Neural cell (in vitro differentiated cells): ENCODE measurements around the gene MB21D2.

ENCODE experiments used
- EP300 ChIP-seq: fragments of 450-650 bp; conservative IDR thresholded peaks from 2 replicates; pipeline ENCODE4 v1.6.1; 2014; ENCODE audit warnings: antibody characterized with exemption, mild to moderate bottlenecking, moderate library complexity; ENCODE audit not compliant: poor library complexity, severe bottlenecking
- EZH2 ChIP-seq: fragments of 200-600, 300-800 bp; shearing (Covaris generic), sonication (generic); IDR thresholded peaks from 2 replicates; pipeline ENCODE4 v1.6.1; 2014; ENCODE audit warnings: antibody characterized with exemption, low read length, borderline replicate concordance, mild to moderate bottlenecking; ENCODE audit not compliant: insufficient read depth, poor library complexity, severe bottlenecking
- MXI1 ChIP-seq: fragments of 450-650 bp; conservative IDR thresholded peaks from 2 replicates; pipeline ENCODE4 v1.6.1; 2014; ENCODE audit warnings: antibody characterized with exemption, mild to moderate bottlenecking; ENCODE audit not compliant: poor library complexity, severe bottlenecking
- POLR2AphosphoS5 ChIP-seq: IDR thresholded peaks from 2 replicates; pipeline ENCODE4 v1.6.1; 2012
- RAD21 ChIP-seq: fragments of 450-650 bp; conservative IDR thresholded peaks from 2 replicates; pipeline ENCODE4 v1.6.1; 2014; ENCODE audit warnings: antibody characterized with exemption, mild to moderate bottlenecking, moderate library complexity
- SMC3 ChIP-seq: fragments of 450-650 bp; conservative IDR thresholded peaks from 2 replicates; pipeline ENCODE4 v1.6.1; 2014; ENCODE audit warnings: antibody characterized with exemption, mild to moderate bottlenecking, moderate library complexity; ENCODE audit not compliant: poor library complexity
- TAF1 ChIP-seq: IDR thresholded peaks from 2 replicates; pipeline ENCODE4 v1.6.1; 2012; ENCODE audit warnings: low read depth
- TF ChIP-seq, protein P1 (sequence below): fragments of 450-650 bp; IDR thresholded peaks from 2 replicates; pipeline ENCODE4 v1.5.1; 2014; ENCODE audit warnings: antibody characterized with exemption, mild to moderate bottlenecking, moderate library complexity; ENCODE audit not compliant: poor library complexity, severe bottlenecking
- TF ChIP-seq, protein P2 (sequence below): IDR thresholded peaks from 2 replicates; pipeline ENCODE4 v1.6.1; 2012; ENCODE audit warnings: borderline replicate concordance

DNA sequence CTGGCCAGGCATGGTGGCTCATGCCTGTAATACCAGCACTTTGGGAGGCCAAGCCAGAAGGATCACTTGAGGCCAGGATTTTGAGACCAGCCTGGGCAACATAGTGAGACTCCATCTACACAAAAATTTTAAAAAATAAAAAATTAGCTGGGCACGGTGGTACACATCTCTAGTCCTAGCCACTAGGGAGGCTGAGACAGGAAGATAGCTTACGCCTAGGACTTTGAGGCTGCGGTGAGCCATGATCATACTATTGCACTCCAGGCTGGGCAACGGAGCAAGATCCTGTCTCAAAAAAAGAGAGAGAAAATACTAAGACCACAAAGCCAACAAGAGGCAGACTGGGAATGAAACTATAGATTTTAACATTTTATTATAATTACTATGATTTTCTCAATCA lies 4.1 kb downstream of the MB21D2 start:
- TF ChIP-seq, protein P1, sequence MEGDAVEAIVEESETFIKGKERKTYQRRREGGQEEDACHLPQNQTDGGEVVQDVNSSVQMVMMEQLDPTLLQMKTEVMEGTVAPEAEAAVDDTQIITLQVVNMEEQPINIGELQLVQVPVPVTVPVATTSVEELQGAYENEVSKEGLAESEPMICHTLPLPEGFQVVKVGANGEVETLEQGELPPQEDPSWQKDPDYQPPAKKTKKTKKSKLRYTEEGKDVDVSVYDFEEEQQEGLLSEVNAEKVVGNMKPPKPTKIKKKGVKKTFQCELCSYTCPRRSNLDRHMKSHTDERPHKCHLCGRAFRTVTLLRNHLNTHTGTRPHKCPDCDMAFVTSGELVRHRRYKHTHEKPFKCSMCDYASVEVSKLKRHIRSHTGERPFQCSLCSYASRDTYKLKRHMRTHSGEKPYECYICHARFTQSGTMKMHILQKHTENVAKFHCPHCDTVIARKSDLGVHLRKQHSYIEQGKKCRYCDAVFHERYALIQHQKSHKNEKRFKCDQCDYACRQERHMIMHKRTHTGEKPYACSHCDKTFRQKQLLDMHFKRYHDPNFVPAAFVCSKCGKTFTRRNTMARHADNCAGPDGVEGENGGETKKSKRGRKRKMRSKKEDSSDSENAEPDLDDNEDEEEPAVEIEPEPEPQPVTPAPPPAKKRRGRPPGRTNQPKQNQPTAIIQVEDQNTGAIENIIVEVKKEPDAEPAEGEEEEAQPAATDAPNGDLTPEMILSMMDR = no peak
- TF ChIP-seq, protein P2, sequence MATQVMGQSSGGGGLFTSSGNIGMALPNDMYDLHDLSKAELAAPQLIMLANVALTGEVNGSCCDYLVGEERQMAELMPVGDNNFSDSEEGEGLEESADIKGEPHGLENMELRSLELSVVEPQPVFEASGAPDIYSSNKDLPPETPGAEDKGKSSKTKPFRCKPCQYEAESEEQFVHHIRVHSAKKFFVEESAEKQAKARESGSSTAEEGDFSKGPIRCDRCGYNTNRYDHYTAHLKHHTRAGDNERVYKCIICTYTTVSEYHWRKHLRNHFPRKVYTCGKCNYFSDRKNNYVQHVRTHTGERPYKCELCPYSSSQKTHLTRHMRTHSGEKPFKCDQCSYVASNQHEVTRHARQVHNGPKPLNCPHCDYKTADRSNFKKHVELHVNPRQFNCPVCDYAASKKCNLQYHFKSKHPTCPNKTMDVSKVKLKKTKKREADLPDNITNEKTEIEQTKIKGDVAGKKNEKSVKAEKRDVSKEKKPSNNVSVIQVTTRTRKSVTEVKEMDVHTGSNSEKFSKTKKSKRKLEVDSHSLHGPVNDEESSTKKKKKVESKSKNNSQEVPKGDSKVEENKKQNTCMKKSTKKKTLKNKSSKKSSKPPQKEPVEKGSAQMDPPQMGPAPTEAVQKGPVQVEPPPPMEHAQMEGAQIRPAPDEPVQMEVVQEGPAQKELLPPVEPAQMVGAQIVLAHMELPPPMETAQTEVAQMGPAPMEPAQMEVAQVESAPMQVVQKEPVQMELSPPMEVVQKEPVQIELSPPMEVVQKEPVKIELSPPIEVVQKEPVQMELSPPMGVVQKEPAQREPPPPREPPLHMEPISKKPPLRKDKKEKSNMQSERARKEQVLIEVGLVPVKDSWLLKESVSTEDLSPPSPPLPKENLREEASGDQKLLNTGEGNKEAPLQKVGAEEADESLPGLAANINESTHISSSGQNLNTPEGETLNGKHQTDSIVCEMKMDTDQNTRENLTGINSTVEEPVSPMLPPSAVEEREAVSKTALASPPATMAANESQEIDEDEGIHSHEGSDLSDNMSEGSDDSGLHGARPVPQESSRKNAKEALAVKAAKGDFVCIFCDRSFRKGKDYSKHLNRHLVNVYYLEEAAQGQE = no peak
- no peak for TF ChIP-seq EZH2
- TF ChIP-seq EP300 = no peak
- TF ChIP-seq POLR2AphosphoS5 = no peak
- no peak for TF ChIP-seq TAF1
- no peak for TF ChIP-seq SMC3
- no peak for TF ChIP-seq MXI1
- TF ChIP-seq RAD21 = no peak
